Measurements from ENCODE around the gene CNKSR1.

Gene CNKSR1

GRCh38 chr1:26160527-26161414 is 16.5 kb upstream of the CNKSR1 start:
- TF ChIP-seq CTCF (IDR thresholded peaks at IDR 0.05; ENCODE audit: insufficient read depth, low read depth, low read length, missing control alignments), result no peak
- DNase-seq (ENCODE audit: low read depth), result no peak
- H3K4me3 ChIP-seq (ENCODE audit: low read depth, low read length), result no peak overlapping the region

GRCh38 chr1:26161415-26162219 is 15.7 kb upstream of the CNKSR1 start:
- no peak overlapping the region for H3K4me3 ChIP-seq (ENCODE audit: low read depth, low read length)
- no peak for DNase-seq (ENCODE audit: low read depth)
- no peak for TF ChIP-seq CTCF (IDR thresholded peaks at IDR 0.05; ENCODE audit: insufficient read depth, low read depth, low read length, missing control alignments)

GRCh38 chr1:26162220-26162709 is 15.0 kb upstream of the CNKSR1 start:
- DNase-seq (ENCODE audit: low read depth), result no peak
- no peak for TF ChIP-seq CTCF (IDR thresholded peaks at IDR 0.05; ENCODE audit: insufficient read depth, low read depth, low read length, missing control alignments)
- no peak overlapping the region for H3K4me3 ChIP-seq (ENCODE audit: low read depth, low read length)

GRCh38 chr1:26163684-26164035 is 13.6 kb upstream of the CNKSR1 start:
- no peak for TF ChIP-seq CTCF (IDR thresholded peaks at IDR 0.05; ENCODE audit: insufficient read depth, low read depth, low read length, missing control alignments)
- no peak for DNase-seq (ENCODE audit: low read depth)
- H3K4me3 ChIP-seq (ENCODE audit: low read depth, low read length), result no peak overlapping the region

- TF ChIP-seq CTCF (IDR thresholded peaks at IDR 0.05; ENCODE audit: insufficient read depth, low read depth, low read length, missing control alignments), result peak; percentile 60
- H3K4me3 ChIP-seq (ENCODE audit: low read depth, low read length), result no peak overlapping the region
- DNase-seq (ENCODE audit: low read depth), result peak; percentile 28
Observed at GRCh38 chr1:26164036-26164860, 13.0 kb upstream of the CNKSR1 start.
